Osteocyte (in vitro differentiated cells): ENCODE results near the gene MAP3K4. TPM values are rescaled to one million over a fixed set of nuclear protein-coding genes. Genes with fewer than 3 reads are reported as not detected.

Source experiments
- DNase-seq: peaks from one replicate; pipeline ENCODE4 v3.0.0; 2021; ENCODE audit warnings: mixed read lengths; ENCODE audit not compliant: unreplicated experiment; ENCODE audit errors: extremely low spot score
- H3K27ac Mint-ChIP-seq: one replicate; pipeline ENCODE4 v1.8.0; 2021; ENCODE audit warnings: mild to moderate bottlenecking, mixed read lengths; ENCODE audit not compliant: unreplicated experiment
- H3K27me3 Mint-ChIP-seq: one replicate; pipeline ENCODE4 v1.8.0; 2021; ENCODE audit warnings: mixed read lengths; ENCODE audit not compliant: unreplicated experiment
- H3K36me3 Mint-ChIP-seq: one replicate; pipeline ENCODE4 v1.8.0; 2021; ENCODE audit warnings: mixed read lengths; ENCODE audit not compliant: unreplicated experiment
- H3K4me1 Mint-ChIP-seq: one replicate; pipeline ENCODE4 v1.8.0; 2021; ENCODE audit warnings: mixed read lengths; ENCODE audit not compliant: unreplicated experiment
- H3K4me3 Mint-ChIP-seq: one replicate; pipeline ENCODE4 v1.8.0; 2021; ENCODE audit warnings: mild to moderate bottlenecking, moderate library complexity, mixed read lengths; ENCODE audit not compliant: unreplicated experiment
- H3K9me3 Mint-ChIP-seq: one replicate; pipeline ENCODE4 v1.8.0; 2021; ENCODE audit warnings: mixed read lengths; ENCODE audit not compliant: unreplicated experiment
- total RNA-seq: library from RNA; stranded (reverse); gene quantifications from 2 replicates; pipeline ENCODE4 v1.2.1, GENCODE V29; 2021
- TF ChIP-seq, protein P1 (sequence below): fragments of 200-600 bp; sonication (generic); IDR thresholded peaks from 2 replicates; pipeline ENCODE4 v1.5.0; 2021; ENCODE audit warnings: antibody characterized with exemption, mild to moderate bottlenecking, moderate library complexity

Gene MAP3K4
- total RNA-seq, 1 donor from 2014 or later, result 20.7 TPM

GRCh38 chr6:160956300-160957035 lies 35.1 kb upstream of the MAP3K4 start:
- Mint-ChIP-seq H3K27ac (no peak overlapping the region), H3K36me3 (no peaks in the 10 kb centered on the region), H3K9me3 (no peaks in the 10 kb centered on the region), H3K27me3 (peaks cover 6% of the 10 kb centered on the region), H3K4me3 (no peak overlapping the region), H3K4me1 (peaks cover 23% of the 10 kb centered on the region)
- TF ChIP-seq, protein P1, sequence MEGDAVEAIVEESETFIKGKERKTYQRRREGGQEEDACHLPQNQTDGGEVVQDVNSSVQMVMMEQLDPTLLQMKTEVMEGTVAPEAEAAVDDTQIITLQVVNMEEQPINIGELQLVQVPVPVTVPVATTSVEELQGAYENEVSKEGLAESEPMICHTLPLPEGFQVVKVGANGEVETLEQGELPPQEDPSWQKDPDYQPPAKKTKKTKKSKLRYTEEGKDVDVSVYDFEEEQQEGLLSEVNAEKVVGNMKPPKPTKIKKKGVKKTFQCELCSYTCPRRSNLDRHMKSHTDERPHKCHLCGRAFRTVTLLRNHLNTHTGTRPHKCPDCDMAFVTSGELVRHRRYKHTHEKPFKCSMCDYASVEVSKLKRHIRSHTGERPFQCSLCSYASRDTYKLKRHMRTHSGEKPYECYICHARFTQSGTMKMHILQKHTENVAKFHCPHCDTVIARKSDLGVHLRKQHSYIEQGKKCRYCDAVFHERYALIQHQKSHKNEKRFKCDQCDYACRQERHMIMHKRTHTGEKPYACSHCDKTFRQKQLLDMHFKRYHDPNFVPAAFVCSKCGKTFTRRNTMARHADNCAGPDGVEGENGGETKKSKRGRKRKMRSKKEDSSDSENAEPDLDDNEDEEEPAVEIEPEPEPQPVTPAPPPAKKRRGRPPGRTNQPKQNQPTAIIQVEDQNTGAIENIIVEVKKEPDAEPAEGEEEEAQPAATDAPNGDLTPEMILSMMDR, result no peak
- no peak for DNase-seq

DNA sequence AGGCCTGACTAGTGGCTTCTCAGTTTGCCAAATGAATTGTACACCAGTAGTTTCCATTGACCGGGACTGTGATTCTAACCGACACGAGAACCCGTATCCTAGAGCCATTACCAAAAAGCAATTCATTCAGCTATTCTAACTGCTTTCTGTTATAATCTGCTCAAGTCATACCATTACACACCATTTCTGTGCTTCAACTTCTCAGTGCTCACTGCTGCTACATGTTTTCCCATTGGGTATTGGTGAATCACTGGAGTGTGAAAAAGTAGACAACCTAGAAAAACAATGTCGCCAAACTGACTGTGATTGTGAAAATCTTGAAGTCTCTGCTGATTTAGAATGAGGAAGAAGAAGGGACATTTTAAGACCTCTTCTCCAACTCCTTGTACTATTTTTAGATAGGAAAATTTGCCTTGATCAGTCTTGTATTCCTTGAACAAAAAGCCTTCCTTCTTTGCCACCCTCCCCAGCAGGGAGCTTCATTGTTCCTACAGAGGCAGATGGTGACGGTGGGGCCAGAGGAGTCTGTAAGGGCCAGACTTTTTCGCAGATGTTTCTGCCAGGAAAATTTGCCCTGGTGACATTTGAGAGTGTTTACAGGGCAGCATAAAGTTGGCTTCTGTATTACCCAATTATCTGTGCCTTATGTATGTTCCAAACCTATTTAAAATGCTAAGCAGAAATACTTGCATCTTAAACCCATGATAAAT lies 31.7 kb upstream of the MAP3K4 start:
- no peak for DNase-seq
- Mint-ChIP-seq H3K4me3 (no peak overlapping the region), H3K27ac (no peak overlapping the region), H3K36me3 (no peaks in the 10 kb centered on the region), H3K4me1 (peaks cover 16% of the 10 kb centered on the region), H3K27me3 (peaks cover 6% of the 10 kb centered on the region), H3K9me3 (no peaks in the 10 kb centered on the region)
- TF ChIP-seq, protein P1, result no peak

DNA sequence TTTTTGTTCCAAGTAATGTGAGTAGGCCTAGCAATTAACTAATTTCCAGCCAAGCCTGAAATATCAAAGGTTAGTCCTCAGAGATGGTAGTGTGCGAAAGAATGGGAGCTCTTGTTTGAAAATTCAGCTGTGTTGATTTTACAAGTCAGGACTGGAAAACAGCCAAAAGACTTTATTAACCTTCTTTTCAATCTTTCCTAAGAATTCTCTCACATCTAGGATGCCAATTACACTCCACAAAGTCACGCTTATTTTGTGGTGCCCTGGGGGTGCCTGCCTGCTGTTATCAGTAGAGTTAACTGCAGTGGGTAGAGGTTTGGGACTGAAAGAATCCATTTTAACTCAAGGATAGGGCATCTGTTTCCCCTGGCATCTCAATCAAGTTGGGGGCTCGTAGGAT lies 30.7 kb upstream of the MAP3K4 start:
- peaks cover 8% of the 10 kb centered on the region for H3K27me3 Mint-ChIP-seq
- H3K4me1 Mint-ChIP-seq, result peaks cover 16% of the 10 kb centered on the region
- H3K9me3 Mint-ChIP-seq, result no peaks in the 10 kb centered on the region
- H3K36me3 Mint-ChIP-seq, result no peaks in the 10 kb centered on the region
- no peak for DNase-seq
- no peak overlapping the region for H3K27ac Mint-ChIP-seq
- TF ChIP-seq, protein P1, result no peak
- H3K4me3 Mint-ChIP-seq, result no peak overlapping the region

- TF ChIP-seq, protein P1, result no peak
- no peaks in the 10 kb centered on the region for H3K36me3 Mint-ChIP-seq
- DNase-seq, result no peak
- H3K27me3 Mint-ChIP-seq, result peaks cover 8% of the 10 kb centered on the region
- no peak overlapping the region for H3K27ac Mint-ChIP-seq
- H3K4me1 Mint-ChIP-seq, result peaks cover 16% of the 10 kb centered on the region
- H3K9me3 Mint-ChIP-seq, result no peaks in the 10 kb centered on the region
- H3K4me3 Mint-ChIP-seq, result no peak overlapping the region
Observed at GRCh38 chr6:160962835-160963623, 28.5 kb upstream of the MAP3K4 start.

GRCh38 chr6:160963651-160964050 lies 27.9 kb upstream of the MAP3K4 start:
- no peaks in the 10 kb centered on the region for H3K9me3 Mint-ChIP-seq
- no peaks in the 10 kb centered on the region for H3K36me3 Mint-ChIP-seq
- H3K4me1 Mint-ChIP-seq, result peaks cover 16% of the 10 kb centered on the region
- peaks cover 8% of the 10 kb centered on the region for H3K27me3 Mint-ChIP-seq
- TF ChIP-seq, protein P1, result no peak
- no peak overlapping the region for H3K4me3 Mint-ChIP-seq
- DNase-seq, result no peak
- no peak overlapping the region for H3K27ac Mint-ChIP-seq
